Superior temporal gyrus (tissue), 1 donor: Measurements from ENCODE around the gene TLE3.
A peak's percentile ranks its signal among the peaks of the same experiment; 100 is the strongest.
"Not testable (repeated sequence)": the region's sequence is repeated elsewhere in the genome, so short reads cannot be mapped to it uniquely, and the experiment has no call there.

ENCODE experiments used
- DNase-seq: peaks from one replicate; pipeline ENCODE4 v3.0.0-alpha.2; 2016; ENCODE audit errors: extremely low spot score

The TLE3 gene

DNA sequence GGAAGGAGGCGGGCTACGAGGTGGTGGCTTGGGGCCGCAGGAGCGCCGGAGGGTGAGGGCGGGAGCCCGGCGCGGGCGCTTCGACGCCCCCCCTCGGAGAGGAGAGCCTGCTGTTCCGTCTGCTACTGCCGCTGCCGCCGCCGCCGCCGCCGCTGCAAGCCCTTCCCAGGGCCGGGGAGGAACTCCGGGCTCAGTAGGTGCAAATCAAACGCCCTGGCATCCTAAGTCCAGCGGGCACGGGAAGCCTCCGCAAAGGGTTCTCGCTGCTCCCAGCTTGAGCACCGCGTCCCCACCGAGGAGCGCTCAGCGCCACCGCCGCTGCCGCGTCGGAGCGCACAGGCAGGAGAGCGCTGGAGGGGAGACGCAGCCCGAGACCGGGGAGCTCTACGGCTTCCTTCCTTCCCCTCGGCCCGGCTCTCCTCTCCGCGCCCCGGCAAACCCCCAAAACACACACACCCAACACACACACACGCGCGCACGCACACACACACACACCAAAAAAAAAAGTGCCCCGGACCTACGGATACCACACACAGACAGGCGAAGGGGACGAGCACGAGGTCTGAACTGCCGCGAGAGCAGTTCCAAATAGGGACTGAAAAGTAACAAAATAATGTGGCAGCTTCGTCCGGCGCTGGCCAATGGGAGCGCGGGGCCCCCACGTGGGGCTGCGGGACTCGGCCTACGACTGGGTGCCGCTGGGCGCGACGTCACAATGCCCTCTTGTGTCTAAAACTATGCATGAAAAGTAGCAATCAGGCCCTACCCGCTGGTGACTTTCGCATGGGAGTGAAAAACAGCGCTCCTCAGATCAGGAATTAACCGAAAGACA is at the start of gene TLE3:
TLE3 (minus strand) TSS at position 597 of the 832 bp plus-strand sequence. CDS start 1,119 bp downstream, outside the sequence.
- peak; percentile 99 for DNase-seq

DNA sequence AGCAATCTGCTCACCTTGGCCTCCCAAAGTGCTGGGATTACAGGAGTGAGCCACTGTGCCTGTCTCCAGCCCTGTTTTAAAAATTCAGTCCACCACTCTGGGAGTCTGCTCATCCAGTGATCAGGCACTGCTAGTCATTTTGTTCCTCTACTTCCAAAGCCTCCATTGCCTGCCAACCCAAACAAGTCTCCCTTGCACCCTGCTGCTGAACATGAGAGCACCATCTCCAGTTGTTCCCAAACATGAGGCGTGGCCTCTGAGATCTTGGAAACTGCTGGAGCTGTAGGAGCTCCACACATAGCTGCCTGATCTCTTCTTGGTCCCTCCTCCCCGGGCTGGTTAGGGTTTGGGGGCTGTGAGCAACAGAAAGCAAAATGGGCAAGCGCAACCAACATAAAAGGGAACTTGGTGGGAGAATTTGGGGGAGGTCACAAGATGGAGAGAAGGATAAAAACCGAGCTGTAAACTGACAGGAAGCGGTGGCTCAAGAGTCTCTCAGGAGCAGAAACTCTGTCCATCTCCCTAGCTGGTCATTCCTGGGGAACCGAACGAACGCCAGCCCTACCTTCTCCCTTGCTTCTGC is 49.6 kb upstream of the TLE3 start:
- DNase-seq = no peak

GRCh38 chr15:70146771-70147170 is 49.1 kb upstream of the TLE3 start:
- no peak for DNase-seq

GRCh38 chr15:70146162-70146561 is 48.4 kb upstream of the TLE3 start:
- DNase-seq = no peak

- DNase-seq = no peak
These were observed 47.5 kb upstream of the TLE3 start for GRCh38 chr15:70145261-70145660.

DNA sequence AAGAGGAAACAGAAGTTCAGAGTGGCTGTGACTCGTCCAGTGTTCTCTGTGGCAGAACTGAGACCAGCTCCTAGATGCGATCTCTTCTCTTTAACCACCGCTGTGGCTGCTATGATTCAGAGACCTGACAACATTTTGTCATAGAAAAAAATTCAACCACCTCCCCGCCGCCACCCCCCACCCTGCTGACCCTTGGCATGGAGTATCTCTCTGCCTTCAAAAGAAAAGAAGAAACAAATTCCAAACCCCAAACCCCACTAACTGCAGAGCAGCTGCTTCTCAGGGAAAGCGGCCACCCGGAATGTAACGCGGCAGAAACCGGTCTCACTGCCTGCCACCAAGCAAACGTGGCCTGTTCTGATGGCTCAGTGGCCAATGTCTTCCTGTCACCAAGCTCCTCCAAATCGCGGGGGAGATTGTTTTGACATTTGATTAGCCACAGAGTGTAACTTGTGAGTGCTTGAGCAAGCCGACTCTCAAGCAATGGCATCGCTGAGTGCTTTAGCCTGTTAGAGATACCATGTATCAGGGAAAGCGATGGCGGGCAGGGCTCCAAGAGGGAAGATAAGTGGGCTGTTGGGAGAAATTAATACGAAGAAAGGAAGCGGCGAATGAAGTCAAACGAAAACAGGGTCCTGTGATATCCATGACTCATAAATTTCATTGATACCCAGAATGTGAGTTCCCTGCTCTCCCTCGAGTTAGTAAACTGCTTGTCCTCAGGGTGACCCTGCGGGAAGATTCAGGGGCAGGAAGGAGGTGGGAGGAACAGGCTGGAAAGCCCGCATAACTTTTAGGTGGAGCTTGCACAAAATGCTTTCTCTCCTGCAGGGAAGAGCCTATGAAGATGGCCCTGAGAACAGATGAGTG is 44.8 kb upstream of the TLE3 start:
- DNase-seq = no peak

GRCh38 chr15:70142072-70142321 is 44.3 kb upstream of the TLE3 start:
- no peak for DNase-seq

- no peak for DNase-seq
These were observed 43.8 kb upstream of the TLE3 start for GRCh38 chr15:70141376-70142071.

DNA sequence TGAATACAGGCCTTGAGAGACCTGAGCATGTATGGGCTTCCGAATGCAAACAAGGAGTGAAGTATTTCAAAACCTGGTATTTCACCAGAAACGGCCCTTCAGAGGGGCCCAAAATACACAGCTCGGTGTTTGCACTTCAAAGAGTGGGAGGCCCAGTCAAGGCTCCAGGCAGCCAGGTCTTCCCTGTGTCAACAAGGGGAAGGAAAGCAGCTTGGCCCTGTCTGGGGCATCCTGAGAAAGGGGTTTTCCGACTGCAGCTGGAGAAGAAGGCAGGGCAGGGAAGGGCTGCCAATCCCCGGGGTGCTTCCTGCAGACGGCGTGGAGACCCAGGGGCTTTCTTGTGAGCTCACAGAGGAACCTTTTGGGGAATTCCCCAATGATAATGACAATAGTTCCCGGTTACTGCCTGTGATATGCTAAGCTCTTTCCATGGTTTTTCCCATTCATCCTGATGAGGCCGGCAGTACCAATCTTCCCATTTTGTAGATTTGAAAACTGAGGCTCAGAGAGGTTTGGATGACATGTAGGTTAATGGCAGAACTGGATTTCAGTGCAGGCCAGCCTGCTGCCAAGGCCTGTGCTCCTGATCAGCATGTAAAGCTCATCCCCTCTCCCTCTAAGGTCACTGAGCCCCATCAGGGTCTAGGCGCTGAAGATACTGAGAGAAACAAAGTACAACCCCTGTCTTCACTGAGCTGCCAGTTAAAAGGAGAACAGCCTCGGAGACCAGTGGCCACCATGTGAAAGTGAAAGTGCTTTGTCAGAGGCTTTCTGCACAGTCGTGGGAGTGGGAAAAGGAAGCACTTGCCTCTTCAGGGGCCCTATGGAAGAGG is 43.0 kb upstream of the TLE3 start:
- no peak for DNase-seq

- DNase-seq = no peak
These were observed 42.4 kb upstream of the TLE3 start for GRCh38 chr15:70140025-70140542.

- no peak for DNase-seq
These were observed 40.2 kb upstream of the TLE3 start for GRCh38 chr15:70137967-70138366.

DNA sequence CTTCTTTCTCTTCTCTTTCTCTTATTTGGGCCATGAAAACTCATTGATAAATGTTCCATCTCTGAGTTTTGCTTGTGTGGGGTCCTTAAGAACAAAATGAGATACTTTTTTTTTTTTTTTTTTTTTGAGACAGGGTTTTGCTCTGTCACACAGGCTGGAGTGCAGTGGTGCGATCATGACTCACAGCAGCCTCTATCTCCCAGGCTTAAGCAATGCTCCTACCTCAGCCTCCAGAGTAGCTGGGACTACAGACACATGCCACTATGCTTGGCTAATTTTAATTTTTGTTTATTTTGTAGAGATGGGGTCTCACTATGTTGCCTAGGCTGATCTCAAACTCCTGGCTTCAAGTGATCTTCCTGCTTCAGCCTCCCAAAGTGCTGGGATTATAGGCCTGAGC is 39.3 kb upstream of the TLE3 start:
- not testable (repeated sequence) for DNase-seq

DNA sequence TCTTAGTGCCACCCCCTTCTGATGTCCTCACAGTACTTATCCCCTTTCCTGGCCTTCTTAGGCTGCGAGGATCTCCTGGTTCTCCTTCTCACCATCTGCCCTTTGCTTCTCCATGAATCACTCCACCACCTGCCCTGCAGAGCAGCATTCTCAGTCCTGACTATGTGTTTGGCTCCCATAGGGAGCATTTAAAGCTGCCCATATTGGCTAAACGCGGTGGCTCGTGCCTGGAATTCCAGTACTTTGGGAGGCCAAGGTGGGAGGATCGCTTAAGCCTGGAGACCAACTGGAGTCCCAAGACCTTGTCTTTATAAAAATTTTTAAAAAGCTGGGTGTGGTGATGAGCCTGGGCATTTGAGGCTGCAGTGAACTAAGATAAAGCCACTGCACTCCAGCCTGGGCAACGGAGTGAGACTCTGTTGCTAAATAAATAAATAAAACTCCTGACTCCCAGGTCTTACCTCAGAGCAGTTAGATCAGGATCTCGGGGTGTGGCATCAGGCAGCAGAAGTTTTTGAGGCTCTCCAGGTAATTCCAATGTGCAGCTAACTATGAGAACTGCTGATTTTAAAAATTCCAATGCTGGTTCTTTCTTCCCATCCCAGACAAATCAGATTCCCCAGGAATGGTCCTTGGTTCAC is 36.2 kb upstream of the TLE3 start:
- DNase-seq = no peak

DNA sequence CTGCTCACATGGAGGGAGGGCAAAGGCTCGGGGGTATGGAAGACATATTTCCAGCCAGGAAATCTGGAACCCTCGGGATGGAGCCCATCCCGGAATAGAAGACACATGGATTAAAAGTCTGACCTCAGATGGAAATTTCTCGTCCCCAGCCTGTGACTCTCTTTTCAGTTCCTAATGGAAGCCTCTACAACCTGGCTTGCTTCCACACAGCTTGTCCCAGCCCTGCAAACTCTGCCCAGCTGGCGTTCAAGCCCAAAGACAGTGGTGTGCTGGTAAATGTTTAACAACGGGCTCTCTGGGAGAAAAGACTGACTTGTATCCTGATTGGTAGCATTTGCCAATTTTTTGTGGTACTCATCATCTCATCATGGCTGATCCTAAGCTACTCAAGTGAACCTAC is 35.6 kb upstream of the TLE3 start:
- no peak for DNase-seq

- no peak for DNase-seq
These were observed 34.9 kb upstream of the TLE3 start for GRCh38 chr15:70132571-70132970.

- no peak for DNase-seq
These were observed 34.4 kb upstream of the TLE3 start for GRCh38 chr15:70132139-70132538.

DNA sequence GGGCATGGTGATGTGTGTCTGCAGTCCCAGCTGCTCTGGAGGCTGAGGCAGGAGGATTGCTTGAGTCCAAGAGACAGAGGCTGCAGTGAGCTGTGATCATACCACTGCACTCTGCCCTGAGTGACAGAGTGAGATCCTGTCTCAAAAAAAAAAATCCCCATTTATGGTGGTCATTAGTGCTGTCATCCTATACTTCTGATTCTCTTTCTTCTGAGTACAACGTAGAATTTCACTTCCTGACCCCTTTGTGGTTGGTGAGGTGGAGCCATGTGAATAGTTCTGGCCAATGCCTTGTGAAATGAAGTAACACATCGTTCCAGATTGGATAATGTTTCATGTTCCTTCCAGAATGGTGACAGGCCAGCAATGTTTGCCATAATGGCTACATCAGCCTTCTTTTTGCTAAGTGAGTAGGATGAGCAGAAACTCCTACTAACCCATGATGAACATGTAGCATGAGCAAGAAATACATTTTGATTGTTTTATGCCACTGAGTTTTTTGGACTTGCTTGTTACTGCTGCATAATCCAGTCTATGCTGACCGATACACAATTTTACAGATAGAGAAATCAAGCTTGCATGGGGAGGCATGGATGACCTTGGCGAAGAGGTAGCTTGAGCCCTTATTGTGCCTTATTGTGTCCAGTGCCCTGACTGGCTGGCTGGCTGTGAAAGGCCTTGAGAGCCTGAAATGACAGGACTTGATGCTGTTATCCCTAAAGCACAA is 30.9 kb upstream of the TLE3 start:
- no peak for DNase-seq

DNA sequence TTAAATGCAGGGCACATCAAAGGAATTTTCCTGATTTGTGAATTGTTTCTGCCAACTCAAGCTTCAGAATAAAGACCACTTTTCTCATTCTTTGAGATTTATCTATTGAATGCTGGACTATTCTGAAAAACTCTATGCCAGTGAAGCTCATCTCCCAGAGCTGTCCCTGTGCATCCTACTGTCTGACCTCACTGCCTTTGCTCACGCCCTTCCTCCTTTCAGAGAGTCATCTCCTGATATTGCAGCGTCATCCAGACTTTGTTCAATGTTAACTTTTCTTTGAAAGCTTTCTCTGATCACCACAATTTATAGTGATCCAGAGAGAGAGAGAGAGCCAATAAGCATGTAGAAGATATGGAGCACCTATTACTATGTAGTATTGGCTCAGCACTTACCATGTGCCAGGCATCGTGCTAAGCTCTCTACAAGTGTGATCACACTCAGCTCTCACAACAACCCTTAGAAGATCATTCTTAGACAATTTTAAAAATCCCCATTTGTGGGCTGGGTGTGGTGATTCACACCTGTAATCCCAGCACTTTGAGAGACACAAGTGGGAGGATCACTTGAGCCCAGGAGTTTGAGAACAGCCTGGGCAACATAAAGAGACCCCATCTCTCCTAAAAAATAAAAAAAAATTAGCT is 30.2 kb upstream of the TLE3 start:
- DNase-seq = no peak

DNA sequence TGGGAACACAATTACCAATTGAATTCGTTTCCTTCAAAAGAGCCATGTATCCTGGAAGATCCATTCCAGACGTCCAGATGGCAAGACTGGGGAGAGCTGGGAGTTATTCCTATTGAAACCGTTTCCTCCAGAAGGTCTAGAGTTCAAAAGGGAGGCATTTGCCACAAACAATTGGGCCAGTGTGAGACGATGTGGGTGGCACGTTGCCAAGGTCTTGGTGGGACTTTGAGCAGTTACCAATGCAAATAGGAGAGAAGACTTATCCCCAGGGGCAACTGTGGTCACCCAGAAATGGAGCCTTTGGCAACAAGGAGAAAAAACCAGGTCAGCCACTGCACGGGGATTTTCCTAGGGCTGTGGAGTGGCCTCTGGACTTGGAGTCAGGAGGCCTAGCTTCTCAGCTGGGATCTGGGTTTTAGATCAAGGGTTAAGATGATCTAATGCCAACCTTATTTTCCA is 29.6 kb upstream of the TLE3 start:
- DNase-seq = no peak
